Heart left ventricle (tissue), 13 donors: Measurements from ENCODE around the gene OTUD7B.

Experiments
- POLR2A ChIP-seq, 2 donors: fragments of 450-650 bp; IDR thresholded peaks; one replicate each; pipeline ENCODE4 v1.6.1; 2017; ENCODE audit warnings: antibody characterized with exemption in 2 of 2, mild to moderate bottlenecking in 2 of 2, moderate library complexity in 2 of 2
- TF ChIP-seq, protein P1 (sequence below), 12 donors: fragments of 200-600 bp; sonication (generic) in 4 of 12; IDR thresholded peaks; one replicate each; pipeline versions ENCODE4 v1.5.0 to v1.8.0; 2018 to 2022; ENCODE audit warnings: antibody characterized with exemption in 12 of 12, mild to moderate bottlenecking in 5 of 12
- donor health status: ischemic (EF 13 %, LVEDD 7.1; RV severe dilation, severe dysfunction).
- donor health status: DM: no; HTN: yes; CAD: no.
- donor health status: DM: no; HTN: no; CAD: no.
- donor health status: ischemic (EF 25% LVEDD 6.9; RV normal size, moderate dysfunction).
- donor health status: ischemic (EF 25% LVEDD 5.7; RV mildly dilated, moderate dysfunction).
- donor health status: ischemic (EF 35%, LVEDD 5.7; RV mildly dilated, moderate dysfunction).
- donor health status: nonischemic (EF 11% LVEDD 7.7; RV severe dilation, severe dysfunction).
- donor health status: DM: yes; HTN: yes; CAD: no.
- donor health status: PGD.
- donor health status: ischemic (EF 29% LVEDD 5.4; RV normal size, mild dysfunction).
- donor health status: nonischemic (EF 23%, LVEDD 6.1; RV moderate dilation, normal function).

- TF ChIP-seq, protein P1, sequence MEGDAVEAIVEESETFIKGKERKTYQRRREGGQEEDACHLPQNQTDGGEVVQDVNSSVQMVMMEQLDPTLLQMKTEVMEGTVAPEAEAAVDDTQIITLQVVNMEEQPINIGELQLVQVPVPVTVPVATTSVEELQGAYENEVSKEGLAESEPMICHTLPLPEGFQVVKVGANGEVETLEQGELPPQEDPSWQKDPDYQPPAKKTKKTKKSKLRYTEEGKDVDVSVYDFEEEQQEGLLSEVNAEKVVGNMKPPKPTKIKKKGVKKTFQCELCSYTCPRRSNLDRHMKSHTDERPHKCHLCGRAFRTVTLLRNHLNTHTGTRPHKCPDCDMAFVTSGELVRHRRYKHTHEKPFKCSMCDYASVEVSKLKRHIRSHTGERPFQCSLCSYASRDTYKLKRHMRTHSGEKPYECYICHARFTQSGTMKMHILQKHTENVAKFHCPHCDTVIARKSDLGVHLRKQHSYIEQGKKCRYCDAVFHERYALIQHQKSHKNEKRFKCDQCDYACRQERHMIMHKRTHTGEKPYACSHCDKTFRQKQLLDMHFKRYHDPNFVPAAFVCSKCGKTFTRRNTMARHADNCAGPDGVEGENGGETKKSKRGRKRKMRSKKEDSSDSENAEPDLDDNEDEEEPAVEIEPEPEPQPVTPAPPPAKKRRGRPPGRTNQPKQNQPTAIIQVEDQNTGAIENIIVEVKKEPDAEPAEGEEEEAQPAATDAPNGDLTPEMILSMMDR (IDR thresholded peaks at IDR 0.05) = no peak
- no peak for TF ChIP-seq POLR2A (IDR thresholded peaks at IDR 0.05)
These were observed 92.9 kb downstream of the OTUD7B start, which contains the start of gene SV2A for GRCh38 chr1:149917571-149918144.
